ENCODE measurements around the gene THSD4. TPM values are rescaled to one million over a fixed set of nuclear protein-coding genes. Genes with fewer than 3 reads are reported as not detected.

The THSD4 gene
- total RNA-seq, 1 donor from 2014 or later, result 21.1 TPM

DNA sequence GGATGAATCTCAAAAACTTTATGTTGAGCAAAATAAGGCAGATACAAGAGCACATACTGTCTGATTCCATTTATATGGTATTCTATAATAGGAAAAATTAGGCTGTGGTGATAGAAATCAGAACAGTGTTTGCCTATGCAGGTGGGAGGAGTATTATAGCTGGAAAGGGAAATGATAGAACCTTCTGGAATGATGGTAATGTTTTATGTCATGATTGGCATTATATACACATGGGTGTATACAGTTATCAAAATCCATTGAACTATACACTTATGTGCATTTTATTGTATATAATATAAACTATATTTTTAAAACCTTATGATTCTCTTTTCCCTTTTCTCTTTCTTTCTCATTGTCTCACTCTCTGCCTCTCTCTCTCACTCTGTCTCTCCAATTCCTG, 156.1 kb downstream of the THSD4 start:
- intact Hi-C loops (cut with DNase I), result no loop called here
- ATAC-seq, result no peak
- DNase-seq (ENCODE audit: low spot score), result no peak

DNA sequence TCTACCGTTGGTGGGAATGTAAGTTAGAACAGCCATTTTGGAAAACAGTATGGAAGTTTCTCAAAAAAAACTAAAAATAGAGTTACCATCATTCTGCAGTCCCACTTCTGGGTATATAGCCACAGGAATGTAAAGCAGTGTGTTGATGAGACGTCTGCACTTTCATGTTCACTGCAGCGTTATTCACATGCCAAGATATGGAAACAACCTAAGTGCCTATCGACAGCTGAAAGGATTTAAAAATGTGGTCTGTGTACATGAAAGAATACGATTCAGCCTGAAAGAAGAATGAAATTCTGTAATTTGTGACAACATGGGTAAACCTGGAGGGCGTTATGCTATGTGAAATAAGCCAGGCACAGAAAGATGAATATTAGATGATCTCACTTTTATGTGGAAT, 157.7 kb downstream of the THSD4 start:
- DNase-seq (ENCODE audit: low spot score) (no peak), ATAC-seq (no peak)
- intact Hi-C loops (cut with DNase I), result no loop called here

DNA sequence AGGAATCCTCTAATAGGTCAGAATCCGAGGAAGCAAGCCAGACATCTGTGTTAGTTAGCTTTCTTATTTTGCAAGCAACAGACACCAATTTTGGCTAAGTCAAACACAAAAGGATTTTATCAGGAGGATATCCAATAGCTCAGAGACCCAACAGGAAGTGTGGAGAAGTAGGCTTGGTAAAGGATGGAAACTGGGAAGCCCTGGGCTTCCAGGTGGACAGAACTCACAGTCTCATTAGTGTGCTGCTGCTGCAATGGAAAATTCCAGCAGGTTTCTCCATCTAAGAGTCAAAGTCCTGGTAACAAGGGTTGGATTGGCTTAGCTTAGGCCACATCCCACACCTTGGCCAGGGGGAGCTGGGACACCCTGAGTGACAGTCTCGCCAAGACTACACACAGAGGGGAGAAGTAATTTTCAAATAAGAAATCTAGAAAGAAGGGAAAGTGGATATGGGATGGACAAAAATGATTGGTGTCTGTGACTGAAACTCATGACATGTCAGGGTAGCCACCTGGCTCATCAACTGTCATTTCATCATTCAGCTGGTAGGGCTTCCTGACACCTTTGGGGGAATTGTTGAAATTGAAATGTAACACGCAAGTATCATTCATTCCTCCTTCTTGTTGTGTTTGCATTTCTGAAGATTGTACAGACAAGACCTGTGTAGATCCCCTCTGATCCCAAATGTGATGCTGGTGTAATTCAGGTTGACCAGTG, 158.6 kb downstream of the THSD4 start:
- intact Hi-C loops (cut with DNase I), result no loop called here
- peak; percentile 62 for ATAC-seq
- no peak for DNase-seq (ENCODE audit: low spot score)

DNA sequence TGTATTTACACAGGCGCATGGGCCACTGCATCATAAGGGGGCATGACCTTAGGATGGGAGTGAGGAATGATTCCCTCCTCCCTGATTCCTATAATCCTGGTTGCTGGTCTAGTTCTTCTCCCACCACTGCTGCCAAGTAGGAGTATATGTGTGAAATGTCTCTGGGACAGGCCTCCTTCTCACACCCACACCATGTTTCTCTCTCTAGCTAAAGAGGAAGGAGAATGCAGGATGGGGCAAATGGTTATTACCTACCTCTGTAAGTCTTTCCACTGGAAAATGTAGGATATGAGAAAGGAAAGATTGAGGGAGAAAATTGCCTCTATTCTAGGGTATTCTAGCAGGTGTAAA, 159.2 kb downstream of the THSD4 start:
- intact Hi-C loops (cut with DNase I), result no loop called here
- ATAC-seq, result no peak
- DNase-seq (ENCODE audit: low spot score), result no peak

DNA sequence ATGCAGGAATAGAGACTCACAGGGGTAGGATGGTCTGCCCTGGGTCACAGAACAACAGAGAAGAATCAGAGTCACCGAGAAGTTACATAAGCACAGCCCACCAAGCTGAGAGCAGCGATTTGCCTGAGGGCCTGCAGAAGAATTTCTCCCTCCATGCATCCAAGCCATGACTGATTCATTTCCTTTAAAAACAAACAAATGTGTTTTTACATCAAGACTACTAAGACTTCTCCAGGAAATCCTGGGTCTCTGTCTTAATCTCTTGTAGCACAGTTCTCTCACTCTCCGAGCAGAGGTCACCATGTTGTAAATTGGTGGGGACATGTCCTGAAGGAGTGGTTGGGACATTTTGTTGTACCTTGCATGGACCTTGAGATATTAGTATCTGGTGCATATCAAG, 159.8 kb downstream of the THSD4 start:
- intact Hi-C loops (cut with DNase I), result no loop called here
- ATAC-seq, result no peak

DNA sequence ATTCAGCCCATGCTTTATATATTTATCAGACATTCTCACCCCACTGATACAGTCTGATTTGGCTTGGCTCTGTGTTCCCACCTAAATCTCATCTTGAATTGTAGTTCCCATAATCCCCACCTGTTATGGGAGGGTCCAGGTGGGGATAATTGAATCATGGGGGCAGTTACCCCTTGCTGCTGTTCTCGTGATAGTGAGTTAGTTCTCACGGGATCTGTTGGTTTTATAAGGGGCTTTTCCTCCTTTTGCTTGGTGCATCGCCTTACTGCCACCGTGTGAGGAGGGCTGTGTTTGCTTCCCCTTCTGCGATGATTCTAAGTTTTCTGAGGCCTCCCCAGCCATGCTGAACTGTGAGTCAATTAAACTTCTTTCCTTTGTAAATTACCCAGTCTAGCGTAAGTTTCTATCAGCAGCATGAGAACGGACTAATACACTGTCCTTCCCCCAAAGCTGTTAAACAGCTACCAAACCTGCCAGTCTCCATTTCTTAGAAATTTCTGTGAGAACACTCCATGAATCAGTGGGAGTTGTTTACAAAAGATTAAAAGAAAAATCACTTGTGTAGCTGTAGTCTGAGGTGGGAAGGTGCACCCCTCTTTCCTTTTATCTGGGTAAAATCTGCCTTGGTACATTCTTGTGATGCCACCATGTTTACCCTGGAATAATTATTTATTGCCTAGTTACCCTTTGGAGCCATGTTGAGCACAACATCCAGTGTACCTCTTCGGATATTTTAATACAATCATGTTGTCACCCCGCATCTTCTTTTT, 160.5 kb downstream of the THSD4 start:
- intact Hi-C loops (cut with DNase I), result no loop called here
- no peak for ATAC-seq
- DNase-seq (ENCODE audit: low spot score), result no peak

More for the DNA sequence above, 159.8 kb downstream of the THSD4 start:
- DNase-seq (ENCODE audit: low spot score), result no peak

DNA sequence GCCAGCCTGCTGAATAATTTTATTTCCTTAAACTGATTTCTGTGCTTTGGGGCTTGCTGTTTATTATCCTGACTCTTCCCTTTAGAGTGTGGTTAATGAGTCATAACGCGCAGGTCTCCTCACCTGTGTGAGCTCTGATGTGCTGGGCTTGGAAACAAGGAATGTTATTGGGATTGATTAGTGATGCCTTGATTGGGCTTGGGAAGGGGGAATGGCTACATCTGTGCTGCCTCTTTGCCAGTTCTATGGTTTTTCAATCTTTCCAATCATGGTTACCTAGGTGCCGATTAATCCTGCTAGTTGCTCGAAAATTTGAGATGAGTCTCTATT, 161.0 kb downstream of the THSD4 start:
- no peak for DNase-seq (ENCODE audit: low spot score)

DNA sequence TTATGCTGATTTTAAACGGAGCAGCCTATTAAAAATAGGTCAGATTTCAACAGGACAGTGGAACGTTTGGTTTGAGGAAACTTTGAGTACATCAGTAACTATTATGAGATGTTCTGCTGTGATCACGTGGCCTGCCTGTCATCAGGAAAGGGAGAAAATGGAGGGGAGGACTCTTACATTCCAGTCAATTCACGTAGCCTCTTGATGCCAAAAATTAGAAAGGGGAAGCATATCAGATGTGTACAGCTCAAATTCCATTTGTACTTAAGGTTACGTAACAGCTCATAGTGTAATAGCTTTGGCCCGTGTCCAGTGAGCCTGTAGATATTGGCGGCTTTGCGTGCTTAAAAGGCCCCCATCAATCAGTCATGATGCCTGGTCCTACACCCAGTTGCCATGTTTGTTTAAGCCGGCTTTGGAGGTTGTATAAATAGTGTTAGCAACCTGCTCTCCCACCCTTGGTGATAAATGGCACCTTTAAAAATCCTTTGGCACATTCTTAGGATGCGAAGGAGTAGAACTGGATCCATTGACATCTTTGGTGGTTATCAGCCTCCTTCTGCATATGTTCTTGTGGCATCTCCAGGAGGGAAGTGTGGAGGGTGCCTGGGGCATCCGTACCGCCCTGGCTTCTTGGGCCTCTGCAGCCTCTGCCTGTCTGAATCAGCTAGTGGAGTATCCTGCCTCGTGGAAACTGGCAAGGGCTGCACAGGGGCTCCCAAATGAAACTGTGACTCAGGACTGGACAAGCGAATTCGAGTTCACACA, 163.9 kb downstream of the THSD4 start:
- DNase-seq (ENCODE audit: low spot score) (peak; percentile 70), ATAC-seq (peak; percentile 89)
- intact Hi-C loops (cut with DNase I), result no loop called here

More for the DNA sequence above, 161.0 kb downstream of the THSD4 start:
- intact Hi-C loops (cut with DNase I), result no loop called here
- ATAC-seq, result no peak

DNA sequence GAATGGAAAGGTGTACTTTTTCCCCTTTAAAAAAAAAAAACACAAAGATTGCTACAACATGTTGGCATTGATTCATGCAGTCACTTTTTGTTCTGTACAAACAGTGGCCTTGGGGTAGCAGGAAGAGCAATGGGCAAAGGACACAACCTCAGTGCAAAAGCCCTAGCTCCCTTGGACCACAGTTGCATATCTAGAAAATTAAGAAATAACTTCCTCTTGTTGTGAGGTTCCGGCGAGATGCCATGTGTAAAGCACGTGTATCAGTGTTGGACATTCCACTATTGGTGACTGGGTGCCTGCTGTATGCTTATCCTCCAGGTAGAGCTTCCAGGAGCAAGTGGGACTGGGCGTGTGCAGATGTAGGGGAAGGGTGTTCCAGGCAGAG, 164.5 kb downstream of the THSD4 start:
- DNase-seq (ENCODE audit: low spot score), result no peak
- peak; percentile 12 for ATAC-seq
- intact Hi-C loops (cut with DNase I), result no loop called here

DNA sequence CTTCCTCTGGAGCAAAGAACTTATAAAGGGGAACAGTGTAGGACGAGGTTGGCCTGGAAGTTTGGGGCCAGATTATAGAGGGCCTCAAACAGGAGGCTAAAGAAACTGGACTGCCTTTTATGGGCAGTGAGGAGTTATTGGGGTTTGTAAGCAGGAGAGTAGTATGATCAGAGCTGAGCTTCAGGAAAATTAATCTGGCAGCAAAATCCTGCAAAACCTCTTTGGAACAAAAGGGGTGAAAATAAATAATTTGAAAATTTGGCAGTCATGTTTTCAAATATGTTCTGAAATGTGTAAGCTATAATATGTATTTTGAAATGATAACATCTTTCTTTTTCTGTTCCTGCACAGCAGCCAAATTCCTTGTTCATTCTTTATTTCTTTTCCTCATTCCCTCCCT, 164.9 kb downstream of the THSD4 start:
- ATAC-seq (peak; percentile 14), DNase-seq (ENCODE audit: low spot score) (no peak)
- intact Hi-C loops (cut with DNase I), result no loop called here

DNA sequence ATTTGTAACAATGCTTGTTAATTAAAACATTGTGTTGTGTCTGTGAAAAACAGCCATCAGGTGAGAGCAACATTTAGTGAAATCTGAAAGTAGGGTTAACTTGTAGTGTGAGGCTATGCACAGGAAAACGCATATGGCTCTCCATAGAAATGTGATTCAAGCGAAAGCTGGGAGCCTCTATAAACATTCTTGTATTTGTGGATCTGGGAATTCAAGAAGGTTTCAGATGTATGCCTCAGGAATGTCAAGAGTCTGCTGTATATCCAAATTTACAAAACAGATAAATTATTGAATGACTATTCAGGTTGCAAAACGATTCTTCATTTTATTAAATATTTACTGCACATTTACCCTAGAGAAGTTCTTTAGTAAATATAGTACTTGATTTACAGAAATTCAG, 166.0 kb downstream of the THSD4 start:
- DNase-seq (ENCODE audit: low spot score), result no peak
- no peak for ATAC-seq
- intact Hi-C loops (cut with DNase I), result no loop called here

DNA sequence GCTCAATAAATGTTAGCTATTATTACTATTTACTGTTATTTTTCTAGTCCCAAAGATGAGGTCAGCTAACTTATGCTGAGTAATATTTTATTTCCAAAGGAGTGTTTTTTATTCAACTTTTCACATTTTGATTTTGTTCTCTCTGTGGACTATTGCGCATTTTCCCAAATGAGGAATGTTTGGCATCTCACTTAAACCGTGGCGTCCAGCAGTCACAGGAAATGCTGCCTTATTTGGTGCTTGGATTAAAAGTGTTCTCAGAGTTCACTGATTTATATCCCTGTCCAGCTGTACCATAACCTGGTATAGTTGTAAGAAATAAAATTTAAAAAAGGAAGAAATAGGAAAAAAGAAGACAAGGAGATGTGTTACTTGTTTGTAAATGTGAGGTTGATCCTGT, 166.8 kb downstream of the THSD4 start:
- intact Hi-C loops (cut with DNase I), result no loop called here
- DNase-seq (ENCODE audit: low spot score) (no peak), ATAC-seq (peak; percentile 57)

DNA sequence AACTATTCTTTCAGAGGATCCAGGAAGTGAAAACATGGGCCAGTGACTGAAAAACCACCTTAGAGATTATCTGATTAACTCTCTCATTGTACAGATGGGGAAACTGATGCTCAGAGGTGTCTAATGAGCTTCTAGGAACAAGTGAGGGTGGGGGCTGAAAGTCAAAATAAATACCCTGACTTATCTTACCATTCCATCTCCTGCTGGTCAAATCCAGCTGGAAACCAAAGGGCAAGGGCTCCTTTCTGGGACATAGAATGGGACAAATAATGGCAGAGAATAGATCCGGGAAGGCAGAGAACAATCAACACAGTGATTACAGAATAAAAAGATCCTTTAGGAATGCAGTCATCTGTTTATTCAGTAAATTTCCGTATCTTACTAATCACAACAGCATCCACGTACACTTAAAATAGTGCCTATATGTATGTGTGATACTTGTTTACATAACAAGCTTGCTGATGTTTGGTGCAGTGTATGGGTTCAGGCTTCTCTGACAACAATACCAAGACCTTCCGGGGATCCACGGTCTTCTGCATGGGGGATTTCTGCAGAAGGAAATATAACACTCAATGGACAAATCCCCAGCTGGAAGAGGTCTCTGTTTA, 173.2 kb downstream of the THSD4 start:
- intact Hi-C loops (cut with DNase I), result no loop called here
- ATAC-seq (no peak), DNase-seq (ENCODE audit: low spot score) (no peak)

DNA sequence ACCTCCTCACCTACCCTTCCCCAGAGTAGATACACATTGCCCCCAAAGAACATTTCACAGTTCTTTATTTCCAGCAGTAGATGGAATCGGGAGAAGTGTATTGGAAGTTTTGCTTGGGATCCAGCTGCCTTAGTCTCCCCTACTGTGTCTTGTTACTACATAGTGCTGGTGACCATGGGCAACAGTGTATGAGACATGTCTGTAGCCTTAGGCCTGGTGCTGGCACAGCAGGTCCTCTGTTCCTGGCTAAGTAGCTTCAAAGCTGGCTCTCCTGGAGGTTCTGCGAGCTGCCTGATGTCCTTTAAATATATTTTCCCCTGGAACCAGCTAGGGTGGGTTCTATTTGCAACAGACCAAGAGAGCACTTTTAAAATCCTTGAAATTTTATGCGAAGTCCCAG, 174.7 kb downstream of the THSD4 start:
- no peak for ATAC-seq
- intact Hi-C loops (cut with DNase I), result no loop called here

DNA sequence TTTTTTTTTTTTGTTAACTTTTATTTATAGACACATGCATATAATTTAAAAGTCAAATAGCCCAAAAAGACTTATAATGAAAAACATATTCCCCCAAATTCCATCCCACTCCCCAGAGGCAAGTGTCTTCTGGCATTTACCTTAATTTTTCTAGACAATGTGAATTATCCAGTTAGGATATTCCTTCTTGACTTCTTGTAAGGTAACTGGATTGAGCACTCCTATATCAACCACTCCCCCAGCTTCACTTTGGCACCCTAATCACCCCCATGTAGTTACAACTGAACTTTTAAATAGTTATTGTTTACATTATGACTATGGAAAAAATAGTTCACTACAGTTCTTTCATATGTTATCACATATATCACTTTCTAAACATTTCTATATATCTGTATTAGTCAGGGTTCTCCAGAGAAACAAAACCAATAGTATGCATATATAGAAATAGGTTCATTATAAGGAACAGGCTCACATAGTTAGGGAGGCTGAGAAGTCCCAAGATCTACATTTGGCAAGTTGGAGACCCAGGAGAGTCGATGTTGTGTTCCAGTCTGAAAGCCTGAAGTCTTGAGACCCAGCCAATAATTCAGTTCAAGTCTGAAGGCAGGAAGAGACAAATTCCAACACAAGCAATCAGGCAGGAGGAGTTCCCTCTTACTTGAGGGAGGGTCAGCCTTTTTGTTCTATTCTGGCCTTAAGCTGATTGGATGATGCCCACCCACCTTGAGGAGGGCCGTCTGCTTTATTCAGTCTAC, 175.8 kb downstream of the THSD4 start:
- intact Hi-C loops (cut with DNase I), result no loop called here
- DNase-seq (ENCODE audit: low spot score) (no peak), ATAC-seq (no peak)

More for the DNA sequence above, 174.7 kb downstream of the THSD4 start:
- DNase-seq (ENCODE audit: low spot score), result no peak

DNA sequence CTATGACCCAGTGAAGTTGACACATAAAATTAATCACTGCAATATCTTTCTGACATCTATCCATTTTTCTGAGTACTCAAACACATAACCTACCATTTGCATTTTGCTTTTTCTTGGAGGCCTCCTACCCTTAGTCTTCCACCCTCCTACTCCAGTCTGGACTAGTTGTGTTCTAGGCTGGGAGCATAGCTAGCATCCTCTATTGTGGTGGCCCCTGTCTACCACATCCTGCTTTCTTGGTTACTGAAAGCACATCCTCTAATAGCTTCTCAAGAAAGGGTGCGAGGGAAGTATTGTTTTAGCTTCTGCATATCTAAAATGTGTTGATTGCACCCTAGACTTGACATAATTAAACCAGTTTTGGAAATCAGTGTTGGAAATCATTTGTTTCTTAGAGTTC, 176.5 kb downstream of the THSD4 start:
- ATAC-seq (no peak), DNase-seq (ENCODE audit: low spot score) (no peak)
- intact Hi-C loops (cut with DNase I), result no loop called here

DNA sequence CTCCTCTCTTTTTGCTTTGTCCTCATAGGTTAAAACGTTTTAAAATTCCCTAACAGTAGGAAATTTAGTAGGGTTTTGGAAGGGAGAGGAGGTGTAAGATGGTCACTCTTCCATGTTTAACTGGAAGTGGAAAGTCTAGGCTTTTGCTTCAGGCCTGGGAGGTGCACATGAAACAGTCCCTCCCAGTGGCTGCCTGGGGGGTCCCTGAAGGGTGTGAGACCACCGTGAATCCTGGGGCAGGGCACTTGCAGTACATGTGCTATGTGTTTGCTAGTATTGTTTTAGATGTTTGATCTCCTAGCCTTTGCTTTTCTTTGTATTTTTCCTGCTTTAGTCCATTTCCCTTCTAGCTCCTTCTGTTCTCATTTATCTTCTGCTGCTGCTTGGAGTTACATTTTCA, 178.5 kb downstream of the THSD4 start:
- DNase-seq (ENCODE audit: low spot score) (no peak), ATAC-seq (no peak)
- intact Hi-C loops (cut with DNase I), result no loop called here

DNA sequence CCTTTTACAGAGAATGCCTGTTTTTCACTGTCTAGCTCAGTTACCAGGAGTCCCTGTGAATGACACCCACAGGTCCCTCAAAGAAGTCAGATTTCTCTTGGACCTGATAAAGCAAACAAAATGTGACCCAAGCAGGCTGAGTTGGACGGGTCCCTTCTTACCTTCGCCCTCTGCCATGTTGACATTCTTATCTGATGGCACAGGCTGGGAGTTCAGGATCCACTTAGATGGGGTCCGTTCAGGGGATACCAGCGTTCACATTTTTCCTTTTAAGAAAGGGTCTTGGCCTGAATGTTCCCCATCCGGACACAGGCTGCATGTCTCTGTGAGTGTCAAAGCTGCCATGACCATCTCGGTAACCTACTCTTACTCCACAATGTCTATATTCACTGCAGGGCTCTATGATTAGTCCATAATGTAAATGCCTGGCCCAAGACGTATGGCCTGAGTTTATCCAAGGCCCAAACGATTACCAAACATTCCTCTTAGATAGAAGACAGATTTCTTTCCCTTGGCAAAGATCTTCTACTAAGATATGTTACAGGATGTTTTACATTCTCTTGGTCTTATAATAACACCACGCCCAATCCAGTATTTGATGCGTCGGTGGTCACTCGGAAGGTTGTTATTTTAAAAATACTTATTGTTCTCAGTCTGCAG, 179.1 kb downstream of the THSD4 start:
- intact Hi-C loops (cut with DNase I), result no loop called here
- peak; percentile 72 for ATAC-seq
- DNase-seq (ENCODE audit: low spot score), result no peak
